ENCODE results near the gene SEZ6. TPM values are rescaled to one million over a fixed set of nuclear protein-coding genes. Genes with fewer than 3 reads are reported as not detected.

SEZ6 gene
- total RNA-seq, 4 donors from 2014 or later: not detected

GRCh38 chr17:28960256-28961061 lies 45.4 kb downstream of the SEZ6 start:
- WGBS: 92% methylated on average over 7 of the region's 18 CpGs
- no peaks in the 10 kb centered on the region for H3K4me1 ChIP-seq
- DNase-seq (ENCODE audit: low spot score in 2 of 2): peak in 1 of 2 donors; percentile 25
- no peaks in the 10 kb centered on the region for H3K36me3 ChIP-seq
- no peak overlapping the region for H3K27ac ChIP-seq
- TF ChIP-seq CTCF (IDR thresholded peaks at IDR 0.05) (no peak), POLR2A (IDR thresholded peaks at IDR 0.05) (no peak)
- no peak overlapping the region for H3K4me3 ChIP-seq
- no peaks in the 10 kb centered on the region for H3K9me3 ChIP-seq
- peaks cover 16% of the 10 kb centered on the region for H3K27me3 ChIP-seq

GRCh38 chr17:28959471-28959871 lies 46.4 kb downstream of the SEZ6 start:
- Histone ChIP-seq H3K9me3 (no peaks in the 10 kb centered on the region), H3K27ac (no peak overlapping the region)
- 93% methylated on average over 6 of the region's 9 CpGs for WGBS

GRCh38 chr17:28958820-28959455 lies 46.9 kb downstream of the SEZ6 start:
- no peak for DNase-seq (ENCODE audit: low spot score in 2 of 2)
- H3K9me3 ChIP-seq: no peaks in the 10 kb centered on the region
- peaks cover 15% of the 10 kb centered on the region for H3K27me3 ChIP-seq
- H3K27ac ChIP-seq: no peak overlapping the region
- WGBS: 96% methylated on average over 18 of the region's 18 CpGs
- H3K4me3 ChIP-seq: no peak overlapping the region
- no peaks in the 10 kb centered on the region for H3K36me3 ChIP-seq
- H3K4me1 ChIP-seq: no peaks in the 10 kb centered on the region
- no peak for TF ChIP-seq CTCF (IDR thresholded peaks at IDR 0.05)
- no peak for TF ChIP-seq EP300 (IDR thresholded peaks at IDR 0.05)
- no peak for TF ChIP-seq POLR2A (IDR thresholded peaks at IDR 0.05)
- no peak for TF ChIP-seq POLR2AphosphoS5 (IDR thresholded peaks at IDR 0.05)

More at GRCh38 chr17:28959471-28959871, 46.4 kb downstream of the SEZ6 start:
- DNase-seq (ENCODE audit: low spot score in 2 of 2): peak in 1 of 2 donors; percentile 57
- Histone ChIP-seq H3K4me1 (no peaks in the 10 kb centered on the region), H3K4me3 (no peak overlapping the region), H3K27me3 (peaks cover 16% of the 10 kb centered on the region), H3K36me3 (no peaks in the 10 kb centered on the region)
- TF ChIP-seq POLR2AphosphoS5 (IDR thresholded peaks at IDR 0.05) (no peak), POLR2A (IDR thresholded peaks at IDR 0.05) (no peak), EP300 (IDR thresholded peaks at IDR 0.05) (no peak), CTCF (IDR thresholded peaks at IDR 0.05) (no peak)

GRCh38 chr17:28957992-28958355 lies 47.9 kb downstream of the SEZ6 start:
- no peaks in the 10 kb centered on the region for H3K36me3 ChIP-seq
- WGBS: 87% methylated on average over 7 of the region's 7 CpGs
- no peak overlapping the region for H3K4me3 ChIP-seq
- H3K27ac ChIP-seq: no peak overlapping the region
- H3K9me3 ChIP-seq: no peaks in the 10 kb centered on the region
- TF ChIP-seq EP300 (IDR thresholded peaks at IDR 0.05) (no peak), POLR2AphosphoS5 (IDR thresholded peaks at IDR 0.05) (no peak), CTCF (IDR thresholded peaks at IDR 0.05) (no peak), POLR2A (IDR thresholded peaks at IDR 0.05) (no peak)
- peaks cover 8% of the 10 kb centered on the region for H3K27me3 ChIP-seq
- DNase-seq (ENCODE audit: low spot score in 2 of 2): peak in 1 of 2 donors; percentile 38
- peaks cover 1% of the 10 kb centered on the region for H3K4me1 ChIP-seq

GRCh38 chr17:28957277-28957991 lies 48.4 kb downstream of the SEZ6 start:
- Histone ChIP-seq H3K4me3 (no peak overlapping the region), H3K27me3 (peaks cover 8% of the 10 kb centered on the region), H3K27ac (no peak overlapping the region), H3K4me1 (peaks cover 6% of the 10 kb centered on the region), H3K9me3 (no peaks in the 10 kb centered on the region), H3K36me3 (no peaks in the 10 kb centered on the region)
- 94% methylated on average over 13 of the region's 13 CpGs for WGBS
- no peak for TF ChIP-seq POLR2A (IDR thresholded peaks at IDR 0.05)
- TF ChIP-seq EP300 (IDR thresholded peaks at IDR 0.05): no peak
- TF ChIP-seq POLR2AphosphoS5 (IDR thresholded peaks at IDR 0.05): no peak
- DNase-seq (ENCODE audit: low spot score in 2 of 2): no peak
